ENCODE data around the gene MMP14. TPM values are rescaled to one million over a fixed set of nuclear protein-coding genes. Genes with fewer than 3 reads are reported as not detected.

The MMP14 gene
- total RNA-seq, 1 donor = 580 TPM

GRCh38 chr14:22793976-22794375 is 42.4 kb upstream of the MMP14 start:
- H4K20me1 ChIP-seq (ENCODE audit: insufficient read depth, low read length) = no peaks in the 10 kb centered on the region
- no peak overlapping the region for H3K4me3 ChIP-seq (ENCODE audit: insufficient read depth, low read length)
- H3K9me3 ChIP-seq (ENCODE audit: low read depth, low read length) = no peaks in the 10 kb centered on the region
- H3K27ac ChIP-seq (ENCODE audit: low read depth, low read length) = no peak overlapping the region
- H3K79me2 ChIP-seq (ENCODE audit: insufficient read depth, low read length) = no peaks in the 10 kb centered on the region
- DNase-seq (ENCODE audit: insufficient read length, low spot score, missing footprints) = no peak
- H3K27me3 ChIP-seq (ENCODE audit: insufficient read depth, low read length) = peaks cover 19% of the 10 kb centered on the region
- H2AFZ ChIP-seq (ENCODE audit: low read length) = no peak overlapping the region
- no peak overlapping the region for H3K4me2 ChIP-seq (ENCODE audit: insufficient read depth, low read length)
- H3K4me1 ChIP-seq (ENCODE audit: insufficient read depth, low read length) = peaks cover 2% of the 10 kb centered on the region
- no peaks in the 10 kb centered on the region for H3K36me3 ChIP-seq (ENCODE audit: insufficient read depth, low read length)
- TF ChIP-seq CTCF (IDR thresholded peaks at IDR 0.05; ENCODE audit: extremely low read depth, low read depth, low read length) = no peak

- Histone ChIP-seq H3K4me1 (ENCODE audit: insufficient read depth, low read length) (peaks cover 2% of the 10 kb centered on the region), H3K4me3 (ENCODE audit: insufficient read depth, low read length) (no peak overlapping the region), H3K27ac (ENCODE audit: low read depth, low read length) (no peak overlapping the region), H3K27me3 (ENCODE audit: insufficient read depth, low read length) (peaks cover 19% of the 10 kb centered on the region), H2AFZ (ENCODE audit: low read length) (no peak overlapping the region), H3K79me2 (ENCODE audit: insufficient read depth, low read length) (no peaks in the 10 kb centered on the region), H4K20me1 (ENCODE audit: insufficient read depth, low read length) (no peaks in the 10 kb centered on the region), H3K4me2 (ENCODE audit: insufficient read depth, low read length) (no peak overlapping the region), H3K9me3 (ENCODE audit: low read depth, low read length) (no peaks in the 10 kb centered on the region), H3K36me3 (ENCODE audit: insufficient read depth, low read length) (no peaks in the 10 kb centered on the region)
- no peak for DNase-seq (ENCODE audit: insufficient read length, low spot score, missing footprints)
- TF ChIP-seq CTCF (IDR thresholded peaks at IDR 0.05; ENCODE audit: extremely low read depth, low read depth, low read length) = no peak
Measured at GRCh38 chr14:22794551-22794951, 41.8 kb upstream of the MMP14 start.

GRCh38 chr14:22796087-22796707 is 40.2 kb upstream of the MMP14 start:
- no peak overlapping the region for H3K4me3 ChIP-seq (ENCODE audit: insufficient read depth, low read length)
- no peak for DNase-seq (ENCODE audit: insufficient read length, low spot score, missing footprints)
- H3K4me2 ChIP-seq (ENCODE audit: insufficient read depth, low read length) = no peak overlapping the region
- H4K20me1 ChIP-seq (ENCODE audit: insufficient read depth, low read length) = no peaks in the 10 kb centered on the region
- no peaks in the 10 kb centered on the region for H3K79me2 ChIP-seq (ENCODE audit: insufficient read depth, low read length)
- no peak overlapping the region for H2AFZ ChIP-seq (ENCODE audit: low read length)
- peaks cover 2% of the 10 kb centered on the region for H3K4me1 ChIP-seq (ENCODE audit: insufficient read depth, low read length)
- no peak for TF ChIP-seq CTCF (IDR thresholded peaks at IDR 0.05; ENCODE audit: extremely low read depth, low read depth, low read length)
- no peak overlapping the region for H3K27ac ChIP-seq (ENCODE audit: low read depth, low read length)
- peaks cover 19% of the 10 kb centered on the region for H3K27me3 ChIP-seq (ENCODE audit: insufficient read depth, low read length)
- H3K36me3 ChIP-seq (ENCODE audit: insufficient read depth, low read length) = no peaks in the 10 kb centered on the region
- H3K9me3 ChIP-seq (ENCODE audit: low read depth, low read length) = no peaks in the 10 kb centered on the region

- TF ChIP-seq CTCF (IDR thresholded peaks at IDR 0.05; ENCODE audit: extremely low read depth, low read depth, low read length) = no peak
- peaks cover 19% of the 10 kb centered on the region for H3K27me3 ChIP-seq (ENCODE audit: insufficient read depth, low read length)
- no peaks in the 10 kb centered on the region for H3K9me3 ChIP-seq (ENCODE audit: low read depth, low read length)
Measured at GRCh38 chr14:22797017-22797917, 39.1 kb upstream of the MMP14 start.

More at GRCh38 chr14:22797017-22797917, 39.1 kb upstream of the MMP14 start:
- Histone ChIP-seq H2AFZ (ENCODE audit: low read length) (no peak overlapping the region), H3K4me1 (ENCODE audit: insufficient read depth, low read length) (no peaks in the 10 kb centered on the region), H3K4me2 (ENCODE audit: insufficient read depth, low read length) (no peak overlapping the region), H3K79me2 (ENCODE audit: insufficient read depth, low read length) (no peaks in the 10 kb centered on the region), H3K4me3 (ENCODE audit: insufficient read depth, low read length) (no peak overlapping the region), H3K36me3 (ENCODE audit: insufficient read depth, low read length) (no peaks in the 10 kb centered on the region), H3K27ac (ENCODE audit: low read depth, low read length) (no peak overlapping the region), H4K20me1 (ENCODE audit: insufficient read depth, low read length) (no peaks in the 10 kb centered on the region)
- no peak for DNase-seq (ENCODE audit: insufficient read length, low spot score, missing footprints)

All from osteoblast (primary cell).